ENCODE results near the gene LAMA2. TPM values are rescaled to one million over a fixed set of nuclear protein-coding genes. Genes with fewer than 3 reads are reported as not detected.

LAMA2 gene
- polyA plus RNA-seq, 3 donors from 2014 or later: 0.17 to 1.2 (median 0.34) TPM

DNA sequence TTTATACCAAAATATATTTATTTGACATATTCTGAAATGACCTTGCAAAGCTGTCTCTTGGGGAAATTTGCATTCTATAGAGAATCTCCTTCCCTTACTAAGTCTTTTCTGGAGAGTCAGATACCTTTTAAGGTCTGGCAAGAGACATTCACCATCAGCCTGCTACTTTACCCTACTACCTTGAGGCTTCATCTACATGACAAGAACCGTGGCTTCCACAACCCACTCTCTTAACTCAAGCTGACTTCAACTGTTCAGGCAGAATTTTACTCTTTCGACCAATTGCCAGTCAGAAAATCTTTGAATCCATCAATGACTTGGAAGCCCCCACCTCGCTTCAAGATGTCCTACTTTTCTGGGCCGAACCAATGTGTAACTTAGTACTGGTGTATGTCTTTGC lies 314.2 kb downstream of the LAMA2 start:
- Mint-ChIP-seq H3K9me3 (no peaks in the 10 kb centered on the region), H3K27ac (no peak overlapping the region), H3K27me3 (ENCODE audit: low read depth in 3 of 3) (peaks cover 0 to 6% (median 3%) of the 10 kb centered on the region in 3 donors), H3K4me3 (no peak overlapping the region), H3K4me1 (no peaks in the 10 kb centered on the region), H3K36me3 (peaks cover 0 to 3% (median 0%) of the 10 kb centered on the region in 3 donors)
- DNase-seq: no peak

DNA sequence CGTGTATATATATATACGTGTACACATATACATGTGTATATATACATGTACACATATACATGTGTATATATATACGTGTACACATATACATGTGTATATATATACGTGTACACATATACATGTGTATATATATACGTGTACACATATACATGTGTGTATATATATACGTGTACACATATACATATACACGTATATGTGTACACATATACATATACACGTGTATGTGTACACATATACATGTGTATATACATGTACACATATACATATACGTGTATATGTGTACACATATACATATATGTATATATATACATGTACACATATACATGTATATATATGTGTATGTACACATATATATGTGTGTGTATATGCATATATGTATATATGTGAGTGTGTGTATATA lies 317.2 kb downstream of the LAMA2 start:
- peaks cover 0 to 3% (median 0%) of the 10 kb centered on the region in 3 donors for H3K36me3 Mint-ChIP-seq
- H3K4me3 Mint-ChIP-seq: no peak overlapping the region
- H3K9me3 Mint-ChIP-seq: no peaks in the 10 kb centered on the region
- H3K27ac Mint-ChIP-seq: no peak overlapping the region
- H3K4me1 Mint-ChIP-seq: no peaks in the 10 kb centered on the region
- H3K27me3 Mint-ChIP-seq (ENCODE audit: low read depth in 3 of 3): peaks cover 0 to 7% (median 3%) of the 10 kb centered on the region in 3 donors
- DNase-seq: no peak

DNA sequence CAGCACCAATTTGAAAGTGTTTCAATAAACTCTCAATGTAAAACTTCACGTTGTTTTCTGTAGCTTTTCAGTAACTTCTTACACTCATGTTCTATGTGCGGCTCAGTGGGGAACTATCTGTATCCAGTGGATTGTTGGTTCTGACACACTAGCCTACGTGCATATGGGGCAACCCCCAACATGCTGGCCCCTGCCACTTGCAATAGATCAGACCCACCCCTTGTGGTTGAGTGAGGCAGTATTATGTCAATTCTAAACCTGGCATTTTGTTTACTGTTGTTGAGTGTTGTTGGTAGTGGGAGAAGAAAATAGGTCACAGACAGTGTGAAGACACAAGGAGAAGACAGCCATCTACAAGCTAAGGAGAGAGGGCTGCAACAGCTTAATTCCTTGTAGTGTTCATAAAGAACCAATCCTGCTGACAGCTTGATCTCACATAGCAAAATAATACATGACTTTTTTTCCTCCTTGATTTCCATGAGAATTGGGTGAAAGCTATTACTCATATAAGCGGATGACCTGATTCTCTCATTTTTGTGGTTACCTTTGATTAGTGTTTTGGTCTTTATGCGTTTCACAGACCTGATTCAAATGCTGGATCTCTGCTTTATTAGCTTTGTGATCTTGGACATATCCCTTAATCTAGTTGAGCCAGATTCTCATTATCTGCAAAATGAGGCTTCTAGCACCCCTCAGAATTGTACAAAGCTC lies 320.4 kb downstream of the LAMA2 start:
- H3K4me3 Mint-ChIP-seq: no peak overlapping the region
- no peaks in the 10 kb centered on the region for H3K4me1 Mint-ChIP-seq
- DNase-seq: no peak
- H3K27me3 Mint-ChIP-seq (ENCODE audit: low read depth in 3 of 3): peaks cover 0 to 7% (median 4%) of the 10 kb centered on the region in 3 donors
- no peak overlapping the region for H3K27ac Mint-ChIP-seq
- H3K36me3 Mint-ChIP-seq: no peaks in the 10 kb centered on the region
- H3K9me3 Mint-ChIP-seq: no peaks in the 10 kb centered on the region

- peaks cover 0 to 7% (median 6%) of the 10 kb centered on the region in 3 donors for H3K27me3 Mint-ChIP-seq (ENCODE audit: low read depth in 3 of 3)
- H3K4me1 Mint-ChIP-seq: no peaks in the 10 kb centered on the region
- no peak overlapping the region for H3K27ac Mint-ChIP-seq
- DNase-seq: no peak
- H3K9me3 Mint-ChIP-seq: no peaks in the 10 kb centered on the region
- H3K36me3 Mint-ChIP-seq: no peaks in the 10 kb centered on the region
- H3K4me3 Mint-ChIP-seq: no peak overlapping the region
Measured at GRCh38 chr6:129206821-129207220, 323.9 kb downstream of the LAMA2 start.

DNA sequence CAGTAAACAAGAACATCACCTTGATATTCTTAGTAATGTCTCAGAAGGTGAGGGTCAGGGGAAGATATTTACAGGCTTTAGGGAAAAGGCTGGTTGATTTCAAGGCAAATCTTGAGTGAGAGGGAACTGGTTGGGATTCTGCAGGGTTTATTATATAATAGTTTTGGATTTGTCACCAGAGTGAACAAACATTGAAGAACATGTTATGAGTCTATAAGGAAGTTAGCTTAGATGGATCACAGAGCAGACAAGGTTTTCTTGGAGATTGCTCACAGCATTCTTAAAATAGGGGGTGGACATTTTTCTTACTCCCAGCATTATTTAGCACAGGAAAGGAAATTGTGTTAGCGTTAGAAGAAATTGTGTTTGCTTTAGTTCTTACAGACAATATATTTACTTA lies 324.9 kb downstream of the LAMA2 start:
- H3K9me3 Mint-ChIP-seq: no peaks in the 10 kb centered on the region
- peaks cover 0 to 7% (median 6%) of the 10 kb centered on the region in 3 donors for H3K27me3 Mint-ChIP-seq (ENCODE audit: low read depth in 3 of 3)
- no peak for DNase-seq
- no peaks in the 10 kb centered on the region for H3K36me3 Mint-ChIP-seq
- H3K4me1 Mint-ChIP-seq: no peaks in the 10 kb centered on the region
- no peak overlapping the region for H3K27ac Mint-ChIP-seq
- H3K4me3 Mint-ChIP-seq: no peak overlapping the region

DNA sequence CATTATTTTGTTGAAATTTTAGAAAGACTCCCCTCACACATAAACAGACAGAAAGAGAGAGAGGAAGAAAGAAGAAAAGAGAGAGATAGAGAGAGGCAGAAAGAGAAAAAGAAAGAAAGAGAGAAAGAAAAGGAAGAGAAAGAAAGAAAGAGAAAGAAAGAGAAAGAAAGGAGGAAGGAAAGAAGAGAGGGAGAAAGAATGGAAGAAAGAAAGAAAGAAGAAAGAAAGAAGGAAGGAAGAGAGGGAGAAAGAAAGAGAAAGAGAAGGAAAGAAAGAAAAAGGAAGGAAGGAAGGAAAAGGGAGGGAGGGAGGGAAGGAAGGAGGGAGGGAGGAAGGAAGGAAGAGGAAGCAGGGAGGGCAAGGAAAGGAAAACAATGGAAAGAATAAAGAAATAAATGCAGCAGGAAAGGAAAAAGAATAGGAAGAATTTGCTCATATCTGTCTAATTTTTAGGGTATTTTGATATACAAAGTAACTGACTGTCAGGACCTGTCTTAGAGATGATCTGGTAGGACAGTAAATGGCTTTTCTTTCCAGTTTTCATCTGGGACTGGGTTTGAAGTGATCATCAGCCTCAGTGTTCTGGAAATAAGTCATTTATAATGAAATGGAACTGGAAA lies 325.6 kb downstream of the LAMA2 start:
- H3K4me1 Mint-ChIP-seq: no peaks in the 10 kb centered on the region
- no peaks in the 10 kb centered on the region for H3K9me3 Mint-ChIP-seq
- H3K36me3 Mint-ChIP-seq: no peaks in the 10 kb centered on the region
- no peak overlapping the region for H3K4me3 Mint-ChIP-seq
- H3K27ac Mint-ChIP-seq: no peak overlapping the region
- no peak for DNase-seq
- peaks cover 0 to 7% (median 6%) of the 10 kb centered on the region in 3 donors for H3K27me3 Mint-ChIP-seq (ENCODE audit: low read depth in 3 of 3)

- DNase-seq: no peak
- H3K9me3 Mint-ChIP-seq: no peaks in the 10 kb centered on the region
- H3K4me1 Mint-ChIP-seq: no peaks in the 10 kb centered on the region
Measured at GRCh38 chr6:129209355-129209754, 326.4 kb downstream of the LAMA2 start.

GRCh38 chr6:129210684-129211083 lies 327.7 kb downstream of the LAMA2 start:
- Mint-ChIP-seq H3K9me3 (no peaks in the 10 kb centered on the region), H3K4me1 (no peaks in the 10 kb centered on the region), H3K36me3 (peaks cover 0 to 4% (median 0%) of the 10 kb centered on the region in 3 donors), H3K27ac (no peak overlapping the region), H3K27me3 (ENCODE audit: low read depth in 3 of 3) (peaks cover 1 to 6% (median 5%) of the 10 kb centered on the region in 3 donors), H3K4me3 (no peak overlapping the region)
- no peak for DNase-seq

More at GRCh38 chr6:129209355-129209754, 326.4 kb downstream of the LAMA2 start:
- Mint-ChIP-seq H3K27me3 (ENCODE audit: low read depth in 3 of 3) (peaks cover 1 to 7% (median 6%) of the 10 kb centered on the region in 3 donors), H3K36me3 (peaks cover 0 to 1% (median 0%) of the 10 kb centered on the region in 3 donors), H3K27ac (no peak overlapping the region), H3K4me3 (no peak overlapping the region)

- H3K4me3 Mint-ChIP-seq: no peak overlapping the region
- H3K4me1 Mint-ChIP-seq: no peaks in the 10 kb centered on the region
- no peaks in the 10 kb centered on the region for H3K9me3 Mint-ChIP-seq
- no peak overlapping the region for H3K27ac Mint-ChIP-seq
- H3K36me3 Mint-ChIP-seq: peaks cover 0 to 4% (median 0%) of the 10 kb centered on the region in 3 donors
- no peak for DNase-seq
- H3K27me3 Mint-ChIP-seq (ENCODE audit: low read depth in 3 of 3): peaks cover 1 to 6% (median 5%) of the 10 kb centered on the region in 3 donors
Measured at GRCh38 chr6:129211626-129212025, 328.7 kb downstream of the LAMA2 start.

GRCh38 chr6:129212081-129212480 lies 329.1 kb downstream of the LAMA2 start:
- H3K9me3 Mint-ChIP-seq: no peaks in the 10 kb centered on the region
- H3K4me3 Mint-ChIP-seq: no peak overlapping the region
- H3K36me3 Mint-ChIP-seq: peaks cover 0 to 4% (median 0%) of the 10 kb centered on the region in 3 donors
- DNase-seq: no peak
- no peaks in the 10 kb centered on the region for H3K4me1 Mint-ChIP-seq
- no peak overlapping the region for H3K27ac Mint-ChIP-seq
- peaks cover 1 to 6% (median 5%) of the 10 kb centered on the region in 3 donors for H3K27me3 Mint-ChIP-seq (ENCODE audit: low read depth in 3 of 3)

DNA sequence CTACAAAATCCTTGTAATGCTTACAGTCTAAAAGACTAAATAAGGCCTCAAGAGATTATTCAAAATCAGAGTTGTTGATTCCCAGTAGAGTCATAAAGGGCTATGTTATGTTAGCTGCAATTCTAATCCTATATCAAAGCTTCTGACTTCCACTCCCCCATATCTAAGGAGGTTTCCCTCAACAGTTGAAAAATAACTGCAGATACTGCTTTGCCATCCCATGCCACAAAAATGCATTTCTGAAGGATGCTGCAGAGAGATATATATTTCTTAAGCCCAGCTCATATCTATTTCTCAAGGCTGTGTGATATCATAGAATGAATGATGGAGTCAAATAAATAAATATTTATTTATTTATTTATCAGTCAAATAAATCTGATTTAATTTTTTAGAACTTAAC lies 332.3 kb downstream of the LAMA2 start:
- DNase-seq: no peak
- peaks cover 1 to 3% (median 1%) of the 10 kb centered on the region in 3 donors for H3K27me3 Mint-ChIP-seq (ENCODE audit: low read depth in 3 of 3)
- H3K36me3 Mint-ChIP-seq: peaks cover 0 to 4% (median 0%) of the 10 kb centered on the region in 3 donors
- no peaks in the 10 kb centered on the region for H3K4me1 Mint-ChIP-seq
- no peak overlapping the region for H3K27ac Mint-ChIP-seq
- no peak overlapping the region for H3K4me3 Mint-ChIP-seq
- no peaks in the 10 kb centered on the region for H3K9me3 Mint-ChIP-seq

GRCh38 chr6:129215916-129216520 lies 333.1 kb downstream of the LAMA2 start:
- no peak overlapping the region for H3K4me3 Mint-ChIP-seq
- H3K27me3 Mint-ChIP-seq (ENCODE audit: low read depth in 3 of 3): peaks cover 1 to 3% (median 1%) of the 10 kb centered on the region in 3 donors
- no peaks in the 10 kb centered on the region for H3K4me1 Mint-ChIP-seq
- H3K9me3 Mint-ChIP-seq: no peaks in the 10 kb centered on the region
- DNase-seq: no peak
- peaks cover 0 to 4% (median 0%) of the 10 kb centered on the region in 3 donors for H3K36me3 Mint-ChIP-seq
- no peak overlapping the region for H3K27ac Mint-ChIP-seq

- H3K9me3 Mint-ChIP-seq: peaks cover 0 to 1% (median 0%) of the 10 kb centered on the region in 6 donors
- H3K27ac Mint-ChIP-seq: no peak overlapping the region
- no peaks in the 10 kb centered on the region for H3K4me1 Mint-ChIP-seq
- peaks cover 0 to 4% (median 0%) of the 10 kb centered on the region in 3 donors for H3K36me3 Mint-ChIP-seq
- H3K4me3 Mint-ChIP-seq: no peak overlapping the region
- peaks cover 1 to 3% (median 1%) of the 10 kb centered on the region in 3 donors for H3K27me3 Mint-ChIP-seq (ENCODE audit: low read depth in 3 of 3)
- DNase-seq: no peak
Measured at GRCh38 chr6:129217701-129218100, 334.8 kb downstream of the LAMA2 start.

Data from immature natural killer cell (primary cell).